GM04504 (cell line): ENCODE measurements around the gene COA8.

Source experiments
- DNase-seq: peaks from one replicate; pipeline ENCODE4 v3.0.0-alpha.2; 2012; ENCODE audit warnings: low read depth

Gene COA8

DNA sequence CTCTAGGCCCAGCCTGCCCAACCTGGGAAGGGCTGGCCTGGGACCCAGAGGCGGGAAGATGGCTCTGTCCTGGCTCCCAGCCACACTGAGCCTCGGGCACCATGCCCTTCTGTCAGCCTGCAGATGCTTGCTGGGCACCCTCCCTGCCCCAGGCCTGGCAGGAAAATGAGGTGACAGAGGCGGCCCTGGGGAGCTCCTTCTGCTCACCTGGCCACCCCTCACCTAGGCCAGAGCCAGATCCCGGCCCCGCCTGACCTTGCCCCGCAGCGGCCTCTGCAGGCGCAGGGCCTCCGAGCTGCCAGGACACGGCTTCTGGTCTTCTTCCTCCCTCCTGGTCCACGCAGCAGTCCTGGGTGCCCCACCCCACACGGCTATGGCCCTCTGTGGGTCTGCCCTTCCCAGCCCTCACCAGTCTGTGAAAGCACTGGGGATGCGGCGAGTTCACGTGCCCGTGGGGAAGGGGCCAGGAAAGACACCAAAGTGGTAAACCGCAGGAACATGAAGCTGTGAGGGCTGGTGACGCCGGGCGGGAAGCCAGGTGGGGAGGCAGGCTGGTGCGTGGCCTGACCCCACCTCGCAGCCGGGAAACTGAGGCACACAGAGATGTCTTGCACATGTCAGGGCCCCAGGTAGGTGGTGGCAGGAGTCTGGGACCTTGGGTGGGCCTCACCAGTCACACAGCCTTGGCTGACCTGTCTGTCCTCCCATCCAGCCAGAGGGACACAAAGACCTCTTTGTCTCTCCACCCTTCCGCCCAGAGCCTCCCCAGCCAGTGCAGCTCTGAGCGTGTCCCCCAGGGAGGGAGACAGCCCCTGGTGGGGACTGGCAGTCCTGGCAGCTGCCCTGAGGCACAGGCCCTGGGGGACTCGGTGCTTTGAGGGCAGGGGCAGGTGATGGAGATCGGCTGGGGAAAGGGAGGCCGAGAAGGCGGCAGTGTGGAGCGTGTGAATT is 13.1 kb upstream of the COA8 start:
- DNase-seq, result no peak

DNA sequence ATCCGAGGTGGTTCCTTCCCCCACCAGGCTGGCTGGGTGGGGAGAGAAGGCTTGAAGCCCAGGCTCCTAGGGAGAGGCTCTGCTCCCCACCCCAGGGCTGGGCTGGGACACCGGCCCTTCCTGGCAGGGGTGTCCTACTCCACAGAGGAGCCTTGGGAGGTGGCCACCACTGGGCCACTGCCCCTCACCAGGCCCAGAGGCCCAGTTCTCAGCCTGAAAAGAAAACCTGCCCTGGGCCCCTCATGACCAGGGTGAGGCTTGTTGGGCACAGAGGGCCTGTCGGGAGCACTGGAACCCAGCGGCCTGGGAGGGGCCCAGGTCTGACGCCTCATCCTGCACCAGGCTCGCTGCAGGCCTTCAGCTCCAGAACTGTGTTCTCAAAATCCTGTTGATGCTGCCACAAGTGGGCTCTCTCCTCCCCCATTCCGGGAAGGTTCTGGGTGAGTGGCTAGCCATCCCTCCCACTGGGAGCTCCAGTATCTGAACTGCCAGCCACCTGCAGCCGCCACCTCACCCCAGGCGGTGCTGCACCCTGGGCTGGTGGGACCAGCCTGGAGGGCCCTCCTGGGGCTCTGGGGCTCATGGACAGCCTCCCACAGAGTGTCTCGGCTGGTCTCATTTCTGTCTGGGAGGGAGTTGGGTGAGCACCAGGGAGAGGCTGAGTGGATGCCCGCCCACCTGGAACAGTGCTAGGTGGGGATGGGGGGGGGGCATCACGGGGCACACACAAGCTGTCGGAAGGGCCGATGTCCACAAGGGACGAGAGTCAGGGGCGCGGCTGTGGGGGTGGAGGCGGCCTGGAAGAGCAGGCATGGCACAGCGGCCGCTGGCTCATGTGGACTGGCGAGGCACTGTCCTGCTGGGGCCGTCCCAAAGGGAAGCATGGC is 12.1 kb upstream of the COA8 start:
- DNase-seq, result no peak

- DNase-seq, result no peak
Observed at GRCh38 chr14:103551338-103551762, 11.4 kb upstream of the COA8 start.

DNA sequence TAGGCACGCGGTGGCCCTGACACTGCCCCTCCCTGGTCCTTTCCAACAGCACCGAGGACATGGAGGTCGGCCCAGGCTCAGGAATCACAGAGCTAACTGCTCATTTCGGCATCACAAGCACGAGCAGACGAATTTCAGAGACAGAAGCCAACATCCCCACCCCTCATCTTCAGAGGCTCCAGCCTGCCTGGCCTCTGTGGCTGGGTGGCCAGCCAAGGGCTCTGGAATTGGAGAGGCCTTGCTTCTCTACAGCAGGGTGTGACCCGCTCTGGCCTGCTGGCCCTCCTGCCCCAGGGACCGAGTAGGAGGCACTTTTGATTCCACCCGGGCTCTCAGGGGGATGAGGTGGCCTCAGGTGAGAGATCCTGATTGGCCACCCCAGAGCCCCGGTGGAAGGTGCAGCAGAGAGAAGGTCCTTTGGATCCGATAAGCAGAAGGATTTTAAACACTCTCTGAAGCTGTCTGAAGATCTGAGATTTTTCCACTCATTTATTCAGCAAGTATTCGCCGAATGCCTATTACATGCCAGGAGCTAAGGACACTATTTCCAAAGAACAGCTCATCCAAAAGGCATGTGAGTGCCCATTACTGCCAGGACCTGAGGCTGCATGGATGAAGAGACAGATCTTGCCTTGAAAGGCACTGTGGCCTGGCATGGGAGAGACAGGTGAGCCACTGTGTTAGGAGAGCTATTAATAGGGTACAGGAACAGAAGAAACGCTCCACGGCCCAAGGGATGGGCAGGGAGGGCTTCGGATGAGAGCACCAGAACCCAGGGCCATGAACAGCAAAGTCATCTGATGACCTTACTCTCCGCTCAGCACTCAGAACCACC is 10.5 kb upstream of the COA8 start:
- no peak for DNase-seq

DNA sequence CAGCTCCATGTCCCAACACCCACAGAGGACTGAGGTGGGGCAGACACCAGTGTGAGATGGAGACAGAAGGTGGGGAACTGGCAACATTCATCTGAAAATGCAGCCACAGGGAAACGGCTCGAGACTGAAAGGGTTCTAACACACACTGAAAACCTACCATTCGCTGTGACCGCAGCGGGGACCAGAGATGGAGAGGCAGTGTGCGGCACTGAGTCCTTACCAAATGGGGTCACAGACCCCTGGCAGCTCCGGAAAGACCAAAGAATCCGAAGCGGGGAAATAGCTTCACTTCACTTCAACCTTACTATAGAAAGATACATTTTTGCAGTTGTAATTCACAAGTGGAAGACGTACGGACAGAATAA is 9.9 kb upstream of the COA8 start:
- DNase-seq, result no peak

- DNase-seq, result no peak
Observed at GRCh38 chr14:103555559-103556337, 7.0 kb upstream of the COA8 start.

- no peak for DNase-seq
Observed at GRCh38 chr14:103556946-103557758, 5.6 kb upstream of the COA8 start.

DNA sequence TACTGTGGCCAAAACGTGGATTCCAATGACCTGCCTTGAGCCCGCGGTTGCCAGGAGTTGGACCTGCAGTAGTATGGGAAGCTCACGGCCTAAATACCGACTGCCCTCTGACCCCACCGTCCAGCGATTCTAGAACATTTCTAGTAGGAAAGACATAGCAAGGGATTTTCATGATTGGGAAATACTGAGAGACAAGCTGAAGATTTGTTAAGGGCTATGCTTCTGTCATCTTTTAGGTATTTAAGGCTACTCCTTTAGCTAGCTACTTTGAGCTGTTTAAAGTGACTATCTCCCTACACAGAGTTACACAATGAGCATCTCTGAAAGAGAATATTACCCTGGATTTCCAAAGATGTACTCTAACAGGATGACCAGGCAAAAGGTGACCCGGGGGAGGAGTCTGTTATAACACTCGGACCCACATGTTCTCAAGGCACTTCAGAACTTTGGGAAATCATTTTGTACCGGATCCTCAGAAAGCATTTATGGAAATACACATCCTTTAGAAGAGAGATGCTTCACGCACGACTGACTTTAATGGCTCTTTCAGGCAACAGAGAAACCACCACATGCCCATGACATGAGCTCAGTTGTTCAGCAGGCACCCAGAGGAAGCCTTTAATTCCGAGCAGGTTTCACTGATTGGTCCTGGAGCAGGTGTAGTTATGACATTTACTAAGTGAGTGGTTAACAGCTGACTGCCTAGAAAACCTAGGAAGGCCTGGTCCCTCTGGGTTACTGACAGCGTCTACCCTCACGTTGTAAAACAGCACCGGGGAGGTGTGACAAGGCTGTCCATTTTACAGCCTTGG is 4.5 kb upstream of the COA8 start:
- no peak for DNase-seq

- DNase-seq, result no peak
Observed at GRCh38 chr14:103559766-103560165, 3.0 kb upstream of the COA8 start.

DNA sequence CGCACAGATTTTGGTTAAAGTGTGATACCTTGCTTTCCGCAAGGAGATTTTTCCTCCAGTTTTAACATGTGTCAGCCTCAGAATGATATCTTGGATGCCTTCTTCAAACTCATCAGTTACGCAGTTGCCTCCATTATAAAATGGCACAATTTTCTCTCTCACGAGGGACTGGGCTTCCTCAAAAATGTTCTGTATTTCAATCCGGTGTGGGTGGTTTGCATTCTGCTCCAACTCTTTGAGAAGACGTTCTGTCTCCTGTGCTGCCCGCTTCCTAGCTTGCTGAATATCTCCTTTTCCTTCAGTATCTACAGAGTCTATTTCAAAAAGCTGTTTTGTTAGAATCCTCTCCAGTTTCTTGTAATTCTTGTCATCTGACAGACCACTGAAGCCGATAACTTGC is 2.1 kb upstream of the COA8 start:
- no peak for DNase-seq

DNA sequence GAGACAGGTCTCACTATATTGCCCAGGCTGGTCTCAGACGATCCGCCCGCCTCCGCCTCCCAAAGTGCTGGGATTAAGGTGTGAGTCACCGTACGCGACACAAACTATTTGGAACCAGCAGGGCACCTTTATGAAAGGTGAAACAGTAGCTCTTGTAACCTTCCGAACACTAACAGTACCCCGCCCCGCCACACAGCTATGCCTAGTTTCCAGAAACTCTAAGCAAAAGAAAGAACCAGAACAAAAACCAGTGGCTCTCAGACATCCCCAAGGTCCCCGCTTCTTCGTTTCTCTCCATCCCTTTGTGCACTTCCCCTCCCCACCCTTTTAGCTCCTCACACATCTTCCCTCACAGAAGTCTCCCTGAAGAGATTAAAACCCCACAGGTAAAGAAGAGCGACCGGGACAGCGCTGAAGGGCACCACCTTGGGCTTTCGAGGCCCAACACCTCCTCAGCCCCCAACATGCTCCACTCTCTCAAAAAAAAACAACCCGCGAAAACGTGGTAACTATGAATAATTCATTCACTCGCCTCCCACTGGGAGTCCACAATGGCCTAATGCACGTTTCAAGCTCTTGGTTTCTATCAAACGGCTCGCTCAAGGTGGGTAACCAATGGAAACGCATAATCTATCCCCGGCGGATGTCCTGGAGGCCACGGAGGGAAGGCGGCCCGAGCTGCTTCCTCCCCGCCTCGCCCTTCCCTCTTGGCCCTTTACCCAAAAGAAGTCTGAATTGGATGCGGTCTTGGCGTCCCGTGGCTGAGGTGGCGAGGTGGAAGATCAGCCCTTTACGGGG is 1.2 kb upstream of the COA8 start:
- DNase-seq, result no peak

DNA sequence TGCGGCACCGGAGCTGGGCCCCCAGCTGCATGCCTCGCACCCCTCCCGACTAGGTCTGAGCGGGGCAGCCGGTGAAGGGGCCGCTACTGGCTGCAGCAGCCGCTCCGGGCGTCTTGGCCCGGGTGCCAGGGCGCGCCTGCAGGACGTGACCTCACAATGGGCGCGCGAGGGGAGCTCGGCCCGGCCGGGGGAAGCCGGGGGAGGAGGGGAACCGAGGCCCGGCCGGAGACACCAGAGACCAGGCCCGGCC is 656 bp upstream of the COA8 start:
- DNase-seq, result no peak

- no peak for DNase-seq
Observed at GRCh38 chr14:103563226-103563620, 463 bp downstream of the COA8 start.

DNA sequence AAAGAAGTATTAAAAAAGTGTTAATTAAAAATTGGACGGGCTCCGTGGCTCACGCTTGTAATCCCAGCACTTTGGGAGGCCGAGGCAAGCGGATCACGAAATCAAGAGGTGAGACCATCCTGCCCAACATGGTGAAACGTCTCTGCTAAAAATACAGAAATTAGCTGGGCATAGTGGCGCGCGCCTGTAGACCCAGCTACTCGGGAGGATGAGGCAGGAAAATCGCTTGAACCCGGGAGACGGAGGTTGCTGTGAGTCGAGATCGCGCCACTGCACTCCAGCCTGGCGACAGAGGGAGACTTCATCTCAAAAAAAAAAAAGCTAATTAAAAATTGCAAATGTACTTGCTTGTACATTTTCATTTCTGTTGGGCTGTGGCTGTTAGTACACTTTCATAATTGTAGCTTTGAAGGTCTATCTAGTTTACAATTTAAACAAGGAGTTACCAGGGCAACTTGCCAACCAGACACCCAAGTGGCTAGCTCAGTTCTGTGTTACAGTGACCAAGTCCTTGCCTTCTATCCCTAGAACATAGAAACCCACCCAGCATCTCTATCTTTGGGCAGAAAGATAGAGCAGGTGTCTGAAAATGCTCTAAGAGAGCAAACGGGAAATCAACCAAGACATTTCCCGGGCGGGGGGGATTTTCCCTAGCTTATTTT is 1.2 kb downstream of the COA8 start:
- DNase-seq, result no peak

GRCh38 chr14:103568952-103569351 is 6.2 kb downstream of the COA8 start:
- DNase-seq, result no peak

DNA sequence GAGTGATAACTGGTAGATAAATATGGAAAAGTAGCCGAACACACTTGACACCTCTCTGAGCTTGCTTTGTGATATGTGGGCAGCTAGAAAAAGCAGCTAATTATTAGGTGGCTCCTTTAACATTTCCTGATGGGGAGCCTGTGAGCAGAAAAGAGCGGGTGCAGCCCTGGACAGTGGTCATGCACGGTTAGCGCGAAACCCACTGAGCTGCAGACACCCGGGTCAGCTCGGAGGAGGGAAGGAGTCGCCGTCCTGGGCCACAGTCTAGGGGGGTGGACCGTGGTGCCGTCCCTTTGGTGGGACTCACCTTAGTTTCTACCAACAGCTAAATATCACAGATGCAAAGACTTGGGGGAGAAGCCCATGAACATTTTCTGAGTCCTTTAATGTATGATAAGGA is 6.6 kb downstream of the COA8 start:
- no peak for DNase-seq

DNA sequence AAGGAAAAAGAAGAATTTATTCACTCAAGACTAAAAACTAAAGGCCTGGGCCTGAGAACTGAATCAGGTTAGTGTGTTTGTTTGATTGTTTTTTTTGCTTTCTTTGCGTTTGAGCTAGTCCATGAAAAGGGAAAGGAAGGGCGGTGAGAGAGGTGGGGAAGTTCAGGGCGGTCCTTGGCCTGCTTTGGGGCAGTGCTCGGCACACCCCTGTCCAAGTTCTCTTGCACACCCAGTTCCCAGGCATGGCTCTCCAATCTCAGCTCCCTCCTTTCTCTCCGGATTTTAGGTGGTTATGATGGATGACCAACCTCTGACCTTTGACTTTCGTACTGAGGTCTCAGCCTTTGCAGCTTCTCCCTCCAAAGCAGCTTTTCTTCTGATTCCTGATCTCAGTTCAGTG is 11.3 kb downstream of the COA8 start:
- no peak for DNase-seq

DNA sequence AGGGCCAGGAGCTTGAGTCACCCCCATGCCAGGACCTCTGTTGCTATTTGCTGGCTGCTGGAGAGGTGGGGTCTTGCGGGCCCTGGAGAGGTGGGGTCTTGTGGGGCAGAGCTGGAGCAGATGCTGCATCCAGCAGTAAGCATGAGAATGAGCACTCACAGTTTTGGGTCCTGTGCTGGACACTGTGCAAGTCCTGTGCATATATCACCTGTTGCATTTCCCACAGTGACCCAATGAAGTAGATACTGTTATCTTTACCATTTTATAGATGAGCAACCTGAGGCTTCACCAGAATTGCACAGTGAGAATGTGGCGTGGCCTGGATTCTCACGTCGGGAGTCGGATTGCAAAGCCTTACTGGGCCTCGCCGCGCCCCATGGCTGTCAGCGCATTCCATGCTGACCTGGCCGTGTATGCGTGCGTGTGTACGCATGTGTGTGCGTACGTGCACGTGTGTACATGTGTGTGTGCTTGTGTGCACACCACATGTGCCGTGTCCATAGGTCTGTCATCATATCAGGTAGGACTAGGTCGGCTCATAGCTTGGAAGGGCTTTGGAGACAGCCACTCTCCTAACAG is 12.0 kb downstream of the COA8 start:
- no peak for DNase-seq
